ENCODE data around the gene PAXIP1.

DNA sequence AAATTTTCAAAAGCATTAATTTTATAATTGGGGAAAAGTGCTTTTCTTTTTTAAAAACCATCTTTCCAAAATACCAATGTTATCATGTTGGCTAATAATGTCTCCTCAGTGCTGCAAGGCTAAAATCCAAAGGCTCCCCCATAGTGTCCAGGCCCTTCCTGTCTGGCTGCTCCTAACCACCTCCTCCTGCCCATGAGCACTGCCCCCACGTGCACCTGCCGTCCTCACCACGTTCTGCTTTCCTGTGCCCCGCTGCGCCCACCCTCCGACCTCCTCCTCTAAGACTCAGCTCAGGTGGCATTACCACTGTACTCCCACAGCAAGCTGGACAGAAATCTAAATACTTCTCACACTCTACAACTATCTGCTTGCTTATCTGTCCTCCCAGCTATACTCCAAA, 17.7 kb downstream of the PAXIP1 start:
- TF ChIP-seq, protein P1, sequence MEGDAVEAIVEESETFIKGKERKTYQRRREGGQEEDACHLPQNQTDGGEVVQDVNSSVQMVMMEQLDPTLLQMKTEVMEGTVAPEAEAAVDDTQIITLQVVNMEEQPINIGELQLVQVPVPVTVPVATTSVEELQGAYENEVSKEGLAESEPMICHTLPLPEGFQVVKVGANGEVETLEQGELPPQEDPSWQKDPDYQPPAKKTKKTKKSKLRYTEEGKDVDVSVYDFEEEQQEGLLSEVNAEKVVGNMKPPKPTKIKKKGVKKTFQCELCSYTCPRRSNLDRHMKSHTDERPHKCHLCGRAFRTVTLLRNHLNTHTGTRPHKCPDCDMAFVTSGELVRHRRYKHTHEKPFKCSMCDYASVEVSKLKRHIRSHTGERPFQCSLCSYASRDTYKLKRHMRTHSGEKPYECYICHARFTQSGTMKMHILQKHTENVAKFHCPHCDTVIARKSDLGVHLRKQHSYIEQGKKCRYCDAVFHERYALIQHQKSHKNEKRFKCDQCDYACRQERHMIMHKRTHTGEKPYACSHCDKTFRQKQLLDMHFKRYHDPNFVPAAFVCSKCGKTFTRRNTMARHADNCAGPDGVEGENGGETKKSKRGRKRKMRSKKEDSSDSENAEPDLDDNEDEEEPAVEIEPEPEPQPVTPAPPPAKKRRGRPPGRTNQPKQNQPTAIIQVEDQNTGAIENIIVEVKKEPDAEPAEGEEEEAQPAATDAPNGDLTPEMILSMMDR (IDR thresholded peaks at IDR 0.05): no peak
- no peak for TF ChIP-seq POLR2A (IDR thresholded peaks at IDR 0.05)

All from suprapubic skin (tissue), 3 donors.